ENCODE data around the gene PLXNB2.

DNA sequence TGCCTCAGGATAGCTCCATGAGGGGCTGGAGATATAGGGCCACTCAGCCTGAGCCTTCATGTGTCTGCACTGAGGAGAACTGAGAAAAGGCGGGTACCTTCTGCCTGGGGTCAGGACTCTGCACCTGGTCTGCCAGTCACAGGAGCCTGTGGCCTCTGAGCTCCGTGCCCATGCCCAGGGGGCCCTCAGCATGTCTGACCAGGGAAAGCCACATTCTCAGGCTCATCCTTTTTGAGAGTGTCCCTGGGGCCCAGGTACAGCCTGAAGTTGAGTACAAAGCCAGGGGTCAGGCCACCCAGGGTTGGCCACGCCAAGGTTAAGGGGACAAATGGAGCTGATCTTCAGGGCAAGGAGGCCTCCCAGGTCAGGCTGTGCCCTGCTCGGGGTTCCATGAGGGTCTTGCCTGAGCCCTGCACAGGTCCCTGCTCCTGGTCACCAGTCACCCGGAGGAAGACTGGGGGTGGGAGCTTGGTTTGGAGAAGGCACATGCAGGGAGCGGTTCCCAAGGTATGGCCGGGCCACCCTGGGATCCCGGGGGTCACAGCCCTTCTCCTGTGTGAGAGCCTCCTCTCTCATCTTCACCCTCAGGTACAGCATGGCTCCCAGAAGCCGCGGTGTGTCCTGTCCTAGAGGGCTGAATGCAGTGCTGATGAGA is 13.4 kb upstream of the PLXNB2 start:
- TF ChIP-seq, protein P1, sequence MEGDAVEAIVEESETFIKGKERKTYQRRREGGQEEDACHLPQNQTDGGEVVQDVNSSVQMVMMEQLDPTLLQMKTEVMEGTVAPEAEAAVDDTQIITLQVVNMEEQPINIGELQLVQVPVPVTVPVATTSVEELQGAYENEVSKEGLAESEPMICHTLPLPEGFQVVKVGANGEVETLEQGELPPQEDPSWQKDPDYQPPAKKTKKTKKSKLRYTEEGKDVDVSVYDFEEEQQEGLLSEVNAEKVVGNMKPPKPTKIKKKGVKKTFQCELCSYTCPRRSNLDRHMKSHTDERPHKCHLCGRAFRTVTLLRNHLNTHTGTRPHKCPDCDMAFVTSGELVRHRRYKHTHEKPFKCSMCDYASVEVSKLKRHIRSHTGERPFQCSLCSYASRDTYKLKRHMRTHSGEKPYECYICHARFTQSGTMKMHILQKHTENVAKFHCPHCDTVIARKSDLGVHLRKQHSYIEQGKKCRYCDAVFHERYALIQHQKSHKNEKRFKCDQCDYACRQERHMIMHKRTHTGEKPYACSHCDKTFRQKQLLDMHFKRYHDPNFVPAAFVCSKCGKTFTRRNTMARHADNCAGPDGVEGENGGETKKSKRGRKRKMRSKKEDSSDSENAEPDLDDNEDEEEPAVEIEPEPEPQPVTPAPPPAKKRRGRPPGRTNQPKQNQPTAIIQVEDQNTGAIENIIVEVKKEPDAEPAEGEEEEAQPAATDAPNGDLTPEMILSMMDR (IDR thresholded peaks at IDR 0.05): no peak
- TF ChIP-seq REST (IDR thresholded peaks at IDR 0.05; ENCODE audit: insufficient read depth in 1 of 2, low read depth in 2 of 2, low read length in 1 of 2) (no peak), TCF7L2 (IDR thresholded peaks at IDR 0.05; ENCODE audit: low read depth, low read length) (no peak), POLR2AphosphoS5 (IDR thresholded peaks at IDR 0.05; ENCODE audit: low read depth, low read length) (no peak)

Data from Panc1 (cell line).